HCEC 1CT (cell line): ENCODE measurements around the gene MSI2.

ENCODE experiments used
- DNase-seq: peaks from one replicate; pipeline ENCODE4 v3.0.0-alpha.2; 2017

Gene MSI2

DNA sequence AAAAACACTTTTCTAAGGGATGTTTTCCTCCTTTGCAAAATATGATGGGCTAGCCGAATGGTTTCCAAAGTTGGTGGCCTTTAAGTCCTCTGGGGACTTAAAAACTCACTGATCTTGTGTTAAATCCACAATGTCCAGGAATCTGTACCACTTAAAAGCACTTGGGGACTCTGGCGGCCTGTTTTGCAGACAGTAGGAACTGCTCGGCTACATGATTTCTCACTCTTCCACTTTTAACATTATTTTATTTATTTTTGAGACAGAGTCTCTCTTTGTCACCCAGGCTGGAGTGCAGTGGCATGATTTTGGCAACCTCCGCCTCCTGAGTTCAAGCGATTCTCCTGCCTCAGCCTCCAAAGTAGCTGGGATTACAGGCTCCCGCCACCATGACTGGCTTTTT lies 9.1 kb upstream of the MSI2 start:
- DNase-seq, result no peak

- DNase-seq, result no peak
These were observed 8.4 kb upstream of the MSI2 start for GRCh38 chr17:57247913-57248312.

- no peak for DNase-seq
These were observed 6.8 kb upstream of the MSI2 start for GRCh38 chr17:57249520-57249919.

- DNase-seq, result no peak
These were observed 5.0 kb upstream of the MSI2 start for GRCh38 chr17:57251211-57251787.

DNA sequence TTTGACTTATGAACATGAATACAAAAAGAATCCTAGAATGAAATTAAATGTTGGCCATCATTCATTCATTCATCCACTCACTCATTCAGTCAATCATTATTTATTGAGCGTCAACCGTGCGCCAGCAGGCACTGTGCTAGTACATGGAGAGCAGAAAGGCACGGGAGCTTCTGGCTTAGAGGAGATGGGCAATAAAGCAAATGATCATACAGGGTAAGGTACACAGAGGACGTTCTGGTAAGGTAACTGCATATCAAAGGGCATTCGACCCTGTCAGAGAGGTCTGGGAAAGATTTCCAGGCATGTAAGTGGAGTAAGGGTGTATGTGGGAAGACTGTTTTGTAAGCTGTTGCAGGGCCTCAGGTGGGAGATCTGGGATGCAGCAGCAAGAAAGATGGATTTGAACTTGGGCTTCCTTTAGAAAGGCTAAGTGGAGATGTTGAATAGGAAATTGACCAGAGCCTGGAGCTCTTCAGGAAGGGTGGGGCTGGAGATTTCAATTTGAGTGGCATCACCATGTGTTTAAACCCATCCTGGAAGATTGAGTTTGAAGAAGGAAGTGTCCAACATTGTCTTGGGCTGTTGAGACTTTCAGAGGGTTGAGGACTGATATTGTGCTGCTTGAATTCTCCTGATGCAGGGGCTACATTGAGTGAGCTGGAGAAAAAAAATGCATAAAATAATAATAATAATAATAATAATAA lies 2.8 kb upstream of the MSI2 start:
- no peak for DNase-seq

- DNase-seq, result peak; percentile 27
These were observed 1.0 kb upstream of the MSI2 start for GRCh38 chr17:57255182-57255775.

DNA sequence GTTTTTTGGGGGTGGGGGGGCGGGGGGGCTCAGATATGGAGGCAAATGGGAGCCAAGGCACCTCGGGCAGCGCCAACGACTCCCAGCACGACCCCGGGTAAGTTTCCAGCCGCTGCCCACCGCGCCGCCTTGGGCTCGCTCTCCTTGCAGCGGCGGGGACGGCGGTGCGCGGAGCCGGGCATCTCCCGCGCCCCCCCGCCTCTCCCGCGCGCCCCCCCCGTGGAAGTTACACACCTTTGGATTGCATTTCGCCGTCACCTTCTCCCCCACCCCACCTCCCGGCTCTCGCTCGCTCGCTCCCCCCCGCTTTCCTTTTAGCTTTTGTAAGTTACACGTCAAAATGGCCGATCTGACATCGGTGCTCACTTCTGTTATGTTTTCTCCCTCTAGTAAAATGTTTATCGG lies 387 bp downstream of the MSI2 start:
- DNase-seq, result peak; percentile 15

- peak; percentile 5 for DNase-seq
These were observed 1.0 kb downstream of the MSI2 start for GRCh38 chr17:57257195-57257894.

- DNase-seq, result no peak
These were observed 1.9 kb downstream of the MSI2 start for GRCh38 chr17:57257895-57258851.

DNA sequence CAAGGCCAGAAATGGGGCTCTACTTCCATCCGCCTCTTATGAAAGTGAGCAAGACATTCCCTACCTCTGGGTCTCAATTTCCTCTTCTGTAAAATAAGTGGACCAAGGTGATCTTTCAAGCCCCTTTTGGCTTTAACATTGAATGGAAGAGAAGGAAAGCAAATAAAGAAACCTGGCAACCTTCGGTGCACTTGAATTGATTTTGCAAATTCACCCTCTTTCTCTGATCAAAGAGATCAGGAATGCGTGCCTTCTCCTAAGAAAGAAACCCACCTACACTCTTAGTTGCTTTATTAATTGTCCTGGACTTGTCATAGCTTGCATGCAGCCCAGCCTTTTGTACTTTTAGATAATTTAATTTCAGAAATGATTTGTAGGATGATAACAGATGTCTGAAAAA lies 3.0 kb downstream of the MSI2 start:
- DNase-seq, result no peak

- DNase-seq, result no peak
These were observed 3.5 kb downstream of the MSI2 start for GRCh38 chr17:57259817-57260216.

DNA sequence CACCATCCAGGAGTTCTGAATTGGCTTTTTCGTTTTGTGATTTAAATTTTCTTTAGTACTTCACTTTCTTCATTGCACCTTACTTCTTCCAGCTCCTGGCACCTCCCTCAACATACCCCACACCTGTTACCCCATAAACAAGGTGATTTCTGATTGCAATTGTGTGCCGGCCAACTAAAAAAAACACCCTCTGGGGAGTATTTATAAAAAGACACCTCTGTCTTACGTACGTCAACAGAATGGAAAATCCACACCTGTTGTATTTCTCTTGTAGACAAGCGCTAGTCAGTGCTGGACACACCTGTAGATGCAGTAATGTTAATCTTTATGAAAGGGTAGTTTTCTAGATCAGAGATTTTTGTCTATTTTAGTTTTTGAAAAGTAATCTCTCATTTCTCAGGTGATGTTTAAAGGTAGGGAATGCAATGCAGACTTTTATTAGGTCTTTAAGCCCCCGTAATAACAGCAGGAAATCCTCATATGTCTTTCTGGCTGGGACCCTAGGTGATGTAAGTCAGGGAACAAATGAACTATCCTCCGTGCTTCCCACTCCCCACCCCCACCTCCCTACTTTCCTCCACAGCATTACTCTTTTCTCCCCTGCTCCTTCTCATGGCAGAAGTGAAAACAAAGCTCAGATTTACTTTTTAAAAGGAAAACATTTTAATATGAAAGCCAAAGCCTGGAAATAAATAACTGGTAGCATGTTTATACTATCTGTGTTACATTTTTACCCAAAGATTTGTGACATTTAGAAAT lies 4.2 kb downstream of the MSI2 start:
- DNase-seq, result no peak

- no peak for DNase-seq
These were observed 4.8 kb downstream of the MSI2 start for GRCh38 chr17:57261084-57261461.

DNA sequence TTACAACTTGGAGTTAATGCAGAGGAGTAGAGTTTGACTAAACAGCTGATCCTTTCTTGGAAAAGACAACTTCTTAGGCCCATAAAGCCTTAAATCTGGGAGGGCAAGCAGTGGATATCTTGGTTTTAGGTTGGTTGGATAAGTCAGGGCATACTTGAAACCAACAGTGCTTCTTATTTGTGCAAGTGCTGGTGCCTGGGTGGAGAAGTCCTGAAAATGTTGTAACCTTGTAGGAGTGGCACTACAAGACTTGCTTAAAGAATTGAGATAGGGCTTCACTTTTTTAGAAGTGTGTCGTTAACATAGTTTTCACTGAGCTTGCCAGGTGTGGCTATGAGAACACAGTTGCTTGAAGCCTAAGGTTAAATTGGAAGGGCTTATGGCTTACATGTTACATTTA lies 6.2 kb downstream of the MSI2 start:
- DNase-seq, result no peak

- DNase-seq, result no peak
These were observed 7.9 kb downstream of the MSI2 start for GRCh38 chr17:57264250-57264649.

GRCh38 chr17:57264776-57265175 lies 8.5 kb downstream of the MSI2 start:
- DNase-seq, result no peak

- no peak for DNase-seq
These were observed 10.6 kb downstream of the MSI2 start for GRCh38 chr17:57266902-57267311.

GRCh38 chr17:57268181-57268580 lies 11.9 kb downstream of the MSI2 start:
- no peak for DNase-seq

DNA sequence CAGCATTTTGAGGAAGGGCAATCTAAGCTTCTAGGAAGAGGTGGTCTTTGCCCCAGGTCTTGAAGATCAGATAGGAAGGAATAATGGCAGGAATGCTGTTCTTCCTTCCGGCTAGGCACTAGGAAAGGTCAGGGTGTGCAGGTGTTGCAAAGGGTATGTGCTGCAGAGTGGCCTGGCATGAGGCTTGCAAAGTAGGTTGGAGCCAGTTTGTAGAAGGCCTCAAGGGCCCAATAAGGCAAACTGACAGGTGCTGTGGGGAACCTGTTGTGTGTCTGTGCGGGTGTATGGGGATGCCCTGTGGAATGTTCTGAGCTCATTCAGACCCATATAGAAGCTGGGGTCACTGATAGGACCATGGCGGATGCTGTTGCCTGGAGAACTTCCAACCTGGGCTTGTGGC lies 12.7 kb downstream of the MSI2 start:
- no peak for DNase-seq

DNA sequence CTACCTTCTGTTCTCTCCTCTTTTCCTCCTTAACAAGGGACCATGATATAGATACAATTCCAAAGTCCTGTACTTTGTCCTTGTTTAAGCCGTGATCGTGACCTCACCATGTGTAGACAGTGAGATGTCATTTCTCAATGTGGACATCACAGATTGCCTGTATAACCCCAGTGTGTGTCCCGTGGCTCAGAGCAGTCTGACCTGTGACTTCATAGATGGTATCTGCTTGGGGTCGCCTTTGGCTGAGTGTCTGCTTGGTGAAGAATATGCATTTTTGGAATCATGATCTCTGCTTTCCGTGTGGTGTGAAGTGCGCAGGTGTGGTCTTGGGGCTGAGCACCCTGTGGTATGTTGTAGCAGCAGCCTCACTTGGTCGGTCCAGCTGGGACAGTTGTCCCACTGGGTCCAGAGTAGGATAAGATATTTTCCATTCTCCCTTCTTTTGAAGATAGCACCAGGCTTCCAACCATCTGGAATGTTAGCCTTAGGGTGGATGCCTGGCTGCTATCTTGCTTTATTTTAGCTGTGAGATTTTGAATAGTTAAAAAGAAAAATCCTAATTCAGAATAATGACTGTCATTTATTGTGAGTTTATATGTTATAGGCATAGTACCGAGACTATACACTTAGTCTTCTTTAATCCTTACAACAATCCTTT lies 13.4 kb downstream of the MSI2 start:
- DNase-seq, result no peak

DNA sequence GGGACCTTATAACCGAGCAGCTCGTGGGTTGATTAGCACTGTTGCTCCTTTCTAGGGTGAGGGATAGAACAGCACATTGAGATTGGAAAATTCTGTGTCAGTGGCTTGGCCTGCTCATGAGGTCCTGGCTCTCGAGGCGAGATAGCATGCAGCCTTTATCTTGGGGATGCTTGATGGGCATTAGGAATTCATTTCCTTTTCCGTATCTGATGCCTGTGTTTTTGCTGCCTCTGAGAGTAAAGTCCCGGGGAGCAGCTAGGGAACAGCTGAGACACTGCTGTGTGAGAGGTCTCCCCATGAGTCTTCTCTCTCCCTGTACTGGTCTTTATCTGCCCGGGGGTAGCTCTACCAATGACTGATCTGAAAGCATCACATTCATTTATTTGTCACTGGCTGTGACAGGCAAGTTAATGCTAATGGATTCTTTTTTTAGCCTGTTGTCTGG lies 14.5 kb downstream of the MSI2 start:
- DNase-seq, result no peak
